ENCODE measurements around the gene ZNF385A. TPM values are rescaled to one million over a fixed set of nuclear protein-coding genes. Genes with fewer than 3 reads are reported as not detected.

The ZNF385A gene
- total and polyA plus RNA-seq, 9 of the 15 experiments (the other 6 are each of a cell fraction or from before 2014, with no cell fraction given), result 1.0 to 111 (median 7.7) TPM

DNA sequence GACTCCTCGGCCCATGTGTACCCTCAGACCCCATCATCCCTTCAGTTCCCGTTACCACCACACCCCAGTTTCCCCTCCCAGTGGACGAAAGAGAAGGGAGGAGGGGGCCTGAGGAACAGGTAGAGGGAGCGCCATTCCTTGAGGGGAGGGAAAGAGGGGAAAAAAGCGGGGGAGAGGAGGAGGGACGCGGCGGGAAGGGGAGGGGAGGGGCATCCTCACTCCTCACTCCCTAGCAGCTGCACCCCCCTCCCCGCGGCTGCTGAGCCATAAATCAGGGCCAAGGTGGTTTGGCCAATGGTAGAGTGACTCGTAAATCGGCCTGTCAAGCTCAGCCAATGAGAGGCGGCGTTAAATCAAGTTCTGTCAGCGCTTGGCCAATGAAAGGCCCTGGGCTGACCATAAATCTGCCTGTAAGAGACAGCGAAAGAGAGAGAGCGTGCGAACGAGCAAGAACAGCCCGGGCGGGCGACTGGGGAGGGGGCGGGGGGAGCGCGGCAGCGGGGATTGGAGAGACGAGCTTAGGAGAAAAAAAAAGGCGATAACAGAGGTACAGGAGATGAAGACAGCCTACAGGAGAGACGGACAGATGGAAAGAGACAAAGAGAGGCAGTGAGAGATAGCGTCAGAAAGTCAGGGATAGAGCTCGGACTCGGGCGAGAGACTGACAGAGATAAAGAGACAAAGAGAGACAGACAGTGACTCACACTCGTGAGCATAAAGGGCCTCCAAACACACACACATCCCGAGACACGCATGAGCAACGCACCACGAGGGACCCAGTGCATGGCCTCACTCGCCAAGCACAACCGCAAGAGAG lies 25.4 kb downstream of the ZNF385A start (continued):
- TF ChIP-seq, protein P1, sequence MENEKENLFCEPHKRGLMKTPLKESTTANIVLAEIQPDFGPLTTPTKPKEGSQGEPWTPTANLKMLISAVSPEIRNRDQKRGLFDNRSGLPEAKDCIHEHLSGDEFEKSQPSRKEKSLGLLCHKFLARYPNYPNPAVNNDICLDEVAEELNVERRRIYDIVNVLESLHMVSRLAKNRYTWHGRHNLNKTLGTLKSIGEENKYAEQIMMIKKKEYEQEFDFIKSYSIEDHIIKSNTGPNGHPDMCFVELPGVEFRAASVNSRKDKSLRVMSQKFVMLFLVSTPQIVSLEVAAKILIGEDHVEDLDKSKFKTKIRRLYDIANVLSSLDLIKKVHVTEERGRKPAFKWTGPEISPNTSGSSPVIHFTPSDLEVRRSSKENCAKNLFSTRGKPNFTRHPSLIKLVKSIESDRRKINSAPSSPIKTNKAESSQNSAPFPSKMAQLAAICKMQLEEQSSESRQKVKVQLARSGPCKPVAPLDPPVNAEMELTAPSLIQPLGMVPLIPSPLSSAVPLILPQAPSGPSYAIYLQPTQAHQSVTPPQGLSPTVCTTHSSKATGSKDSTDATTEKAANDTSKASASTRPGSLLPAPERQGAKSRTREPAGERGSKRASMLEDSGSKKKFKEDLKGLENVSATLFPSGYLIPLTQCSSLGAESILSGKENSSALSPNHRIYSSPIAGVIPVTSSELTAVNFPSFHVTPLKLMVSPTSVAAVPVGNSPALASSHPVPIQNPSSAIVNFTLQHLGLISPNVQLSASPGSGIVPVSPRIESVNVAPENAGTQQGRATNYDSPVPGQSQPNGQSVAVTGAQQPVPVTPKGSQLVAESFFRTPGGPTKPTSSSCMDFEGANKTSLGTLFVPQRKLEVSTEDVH (IDR thresholded peaks at IDR 0.05; ENCODE audit: low read depth, partially characterized antibody), result peak; percentile 80
- TF ChIP-seq RBM17 (IDR thresholded peaks at IDR 0.05; ENCODE audit: borderline replicate concordance, low read depth, low read length) (no peak), SP2 (IDR thresholded peaks at IDR 0.05; ENCODE audit: extremely low read depth, low read depth, low read length, poor library complexity, severe bottlenecking) (peak; percentile 64), YBX1 (IDR thresholded peaks at IDR 0.05) (no peak), SAFB (IDR thresholded peaks at IDR 0.05; ENCODE audit: borderline replicate concordance, low read depth, low read length) (no peak), TCF7L2 (IDR thresholded peaks at IDR 0.05; ENCODE audit: low read depth, low read length) (no peak), PHF20 (IDR thresholded peaks at IDR 0.05; ENCODE audit: partially characterized antibody) (no peak), ARID2 (IDR thresholded peaks at IDR 0.05) (no peak), GTF2F1 (IDR thresholded peaks at IDR 0.05; ENCODE audit: low read depth, low read length) (no peak), POLR2H (tag; IDR thresholded peaks at IDR 0.05; ENCODE audit: low read depth) (peak; percentile 38; the same call in 1 of the 2 replicates), STAT5B (CRISPR knock-in tag; IDR thresholded peaks at IDR 0.05) (no peak), DIDO1 (tag; IDR thresholded peaks at IDR 0.05; ENCODE audit: low read depth) (no peak)
- TF ChIP-seq, protein P2, sequence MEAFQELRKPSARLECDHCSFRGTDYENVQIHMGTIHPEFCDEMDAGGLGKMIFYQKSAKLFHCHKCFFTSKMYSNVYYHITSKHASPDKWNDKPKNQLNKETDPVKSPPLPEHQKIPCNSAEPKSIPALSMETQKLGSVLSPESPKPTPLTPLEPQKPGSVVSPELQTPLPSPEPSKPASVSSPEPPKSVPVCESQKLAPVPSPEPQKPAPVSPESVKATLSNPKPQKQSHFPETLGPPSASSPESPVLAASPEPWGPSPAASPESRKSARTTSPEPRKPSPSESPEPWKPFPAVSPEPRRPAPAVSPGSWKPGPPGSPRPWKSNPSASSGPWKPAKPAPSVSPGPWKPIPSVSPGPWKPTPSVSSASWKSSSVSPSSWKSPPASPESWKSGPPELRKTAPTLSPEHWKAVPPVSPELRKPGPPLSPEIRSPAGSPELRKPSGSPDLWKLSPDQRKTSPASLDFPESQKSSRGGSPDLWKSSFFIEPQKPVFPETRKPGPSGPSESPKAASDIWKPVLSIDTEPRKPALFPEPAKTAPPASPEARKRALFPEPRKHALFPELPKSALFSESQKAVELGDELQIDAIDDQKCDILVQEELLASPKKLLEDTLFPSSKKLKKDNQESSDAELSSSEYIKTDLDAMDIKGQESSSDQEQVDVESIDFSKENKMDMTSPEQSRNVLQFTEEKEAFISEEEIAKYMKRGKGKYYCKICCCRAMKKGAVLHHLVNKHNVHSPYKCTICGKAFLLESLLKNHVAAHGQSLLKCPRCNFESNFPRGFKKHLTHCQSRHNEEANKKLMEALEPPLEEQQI (IDR thresholded peaks at IDR 0.05), result no peak; the same call in 1 of the 2 replicates
- TF ChIP-seq, protein P3, sequence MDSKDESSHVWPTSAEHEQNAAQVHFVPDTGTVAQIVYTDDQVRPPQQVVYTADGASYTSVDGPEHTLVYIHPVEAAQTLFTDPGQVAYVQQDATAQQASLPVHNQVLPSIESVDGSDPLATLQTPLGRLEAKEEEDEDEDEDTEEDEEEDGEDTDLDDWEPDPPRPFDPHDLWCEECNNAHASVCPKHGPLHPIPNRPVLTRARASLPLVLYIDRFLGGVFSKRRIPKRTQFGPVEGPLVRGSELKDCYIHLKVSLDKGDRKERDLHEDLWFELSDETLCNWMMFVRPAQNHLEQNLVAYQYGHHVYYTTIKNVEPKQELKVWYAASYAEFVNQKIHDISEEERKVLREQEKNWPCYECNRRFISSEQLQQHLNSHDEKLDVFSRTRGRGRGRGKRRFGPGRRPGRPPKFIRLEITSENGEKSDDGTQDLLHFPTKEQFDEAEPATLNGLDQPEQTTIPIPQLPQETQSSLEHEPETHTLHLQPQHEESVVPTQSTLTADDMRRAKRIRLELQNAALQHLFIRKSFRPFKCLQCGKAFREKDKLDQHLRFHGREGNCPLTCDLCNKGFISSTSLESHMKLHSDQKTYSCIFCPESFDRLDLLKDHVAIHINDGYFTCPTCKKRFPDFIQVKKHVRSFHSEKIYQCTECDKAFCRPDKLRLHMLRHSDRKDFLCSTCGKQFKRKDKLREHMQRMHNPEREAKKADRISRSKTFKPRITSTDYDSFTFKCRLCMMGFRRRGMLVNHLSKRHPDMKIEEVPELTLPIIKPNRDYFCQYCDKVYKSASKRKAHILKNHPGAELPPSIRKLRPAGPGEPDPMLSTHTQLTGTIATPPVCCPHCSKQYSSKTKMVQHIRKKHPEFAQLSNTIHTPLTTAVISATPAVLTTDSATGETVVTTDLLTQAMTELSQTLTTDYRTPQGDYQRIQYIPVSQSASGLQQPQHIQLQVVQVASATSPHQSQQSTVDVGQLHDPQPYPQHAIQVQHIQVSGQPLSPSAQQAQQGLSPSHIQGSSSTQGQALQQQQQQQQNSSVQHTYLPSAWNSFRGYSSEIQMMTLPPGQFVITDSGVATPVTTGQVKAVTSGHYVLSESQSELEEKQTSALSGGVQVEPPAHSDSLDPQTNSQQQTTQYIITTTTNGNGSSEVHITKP (IDR thresholded peaks at IDR 0.05; ENCODE audit: partially characterized antibody), result peak; percentile 91
- TF ChIP-seq, protein P4, sequence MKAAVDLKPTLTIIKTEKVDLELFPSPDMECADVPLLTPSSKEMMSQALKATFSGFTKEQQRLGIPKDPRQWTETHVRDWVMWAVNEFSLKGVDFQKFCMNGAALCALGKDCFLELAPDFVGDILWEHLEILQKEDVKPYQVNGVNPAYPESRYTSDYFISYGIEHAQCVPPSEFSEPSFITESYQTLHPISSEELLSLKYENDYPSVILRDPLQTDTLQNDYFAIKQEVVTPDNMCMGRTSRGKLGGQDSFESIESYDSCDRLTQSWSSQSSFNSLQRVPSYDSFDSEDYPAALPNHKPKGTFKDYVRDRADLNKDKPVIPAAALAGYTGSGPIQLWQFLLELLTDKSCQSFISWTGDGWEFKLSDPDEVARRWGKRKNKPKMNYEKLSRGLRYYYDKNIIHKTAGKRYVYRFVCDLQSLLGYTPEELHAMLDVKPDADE (conservative IDR thresholded peaks at IDR 0.05; ENCODE audit: control insufficient read depth, low read depth, low read length), result no peak
